HEK293 (cell line): ENCODE results near the gene ZFP3.

Experiments used
- CTCF ChIP-seq: fragments of 450-650 bp; formaldehyde crosslinking; IDR thresholded peaks from 2 replicates; pipeline ENCODE4 v1.5.1; 2016; ENCODE audit warnings: missing biosample characterization, missing genetic modification characterization
- PATZ1 ChIP-seq: fragments of 450-650 bp; formaldehyde crosslinking; IDR thresholded peaks from 2 replicates; pipeline ENCODE4 v1.5.1; 2016; ENCODE audit warnings: missing biosample characterization, missing genetic modification characterization
- TRIM28 ChIP-seq: IDR thresholded peaks from 2 replicates; pipeline ENCODE4 v1.6.1; 2011; ENCODE audit warnings: low read length, control low read depth, borderline replicate concordance
- ZBTB17 ChIP-seq: fragments of 450-650 bp; formaldehyde crosslinking; IDR thresholded peaks from 2 replicates; pipeline ENCODE4 v1.5.1; 2016; ENCODE audit warnings: missing biosample characterization, missing genetic modification characterization
- ZNF23 ChIP-seq: fragments of 450-650 bp; formaldehyde crosslinking; IDR thresholded peaks from 2 replicates; pipeline ENCODE4 v1.5.1; 2016; ENCODE audit warnings: missing biosample characterization, missing genetic modification characterization, borderline replicate concordance
- ZNF366 ChIP-seq: fragments of 450-650 bp; formaldehyde crosslinking; conservative IDR thresholded peaks from 2 replicates; pipeline ENCODE4 v1.5.1; 2016; ENCODE audit warnings: missing biosample characterization, missing genetic modification characterization
- ZNF404 ChIP-seq: fragments of 450-650 bp; formaldehyde crosslinking; IDR thresholded peaks from 2 replicates; pipeline ENCODE4 v1.5.1; 2017; ENCODE audit warnings: missing biosample characterization, missing genetic modification characterization
- ZSCAN18 ChIP-seq: fragments of 450-650 bp; formaldehyde crosslinking; IDR thresholded peaks from 2 replicates; pipeline ENCODE4 v1.5.1; 2016; ENCODE audit warnings: missing biosample characterization, missing genetic modification characterization

- TF ChIP-seq PATZ1 (tag by site-specific recombination) (no peak), ZNF404 (tag by site-specific recombination) (no peak), ZNF23 (tag by site-specific recombination) (no peak), CTCF (no peak), ZNF366 (no peak), ZBTB17 (tag by site-specific recombination) (no peak), TRIM28 (no peak), ZSCAN18 (tag by site-specific recombination) (no peak)
These were observed 50.8 kb downstream of the ZFP3 start for GRCh38 chr17:5128905-5129535.
